Thymus (tissue), 11 donors: ENCODE measurements around the gene FAM83E. TPM values are rescaled to one million over a fixed set of nuclear protein-coding genes. Genes with fewer than 3 reads are reported as not detected.

Experiments
- DNase-seq, 9 donors: peaks; one replicate each; pipeline ENCODE4 v3.0.0-alpha.2; 2013; ENCODE audit warnings: low spot score in 9 of 9, low read depth in 6 of 9, missing footprints in 1 of 9
- H3K27ac ChIP-seq, 2 donors: one replicate each; pipeline ENCODE4 v1.5.1; 2013; ENCODE audit warnings: control low read depth in 1 of 2, low read depth in 1 of 2, low read length in 1 of 2, mild to moderate bottlenecking in 1 of 2, moderate library complexity in 1 of 2
- H3K27me3 ChIP-seq, 2 donors: one replicate each; pipeline ENCODE4 v1.5.1; 2013; ENCODE audit warnings: low read length in 1 of 2; ENCODE audit not compliant: control insufficient read depth in 2 of 2, insufficient read depth in 1 of 2
- H3K36me3 ChIP-seq, 2 donors: one replicate each; pipeline ENCODE4 v1.5.1; 2013; ENCODE audit warnings: low read length in 1 of 2, mild to moderate bottlenecking in 1 of 2, moderate library complexity in 1 of 2; ENCODE audit not compliant: control insufficient read depth in 2 of 2, insufficient read depth in 2 of 2
- H3K4me1 ChIP-seq, 2 donors: one replicate each; pipeline ENCODE4 v1.5.1; 2013; ENCODE audit warnings: low read length in 2 of 2; ENCODE audit not compliant: control insufficient read depth in 2 of 2, insufficient read depth in 2 of 2
- H3K4me3 ChIP-seq, 2 donors: one replicate each; pipeline ENCODE4 v1.5.1; 2013; ENCODE audit warnings: low read length in 2 of 2, control low read depth in 1 of 2, mild to moderate bottlenecking in 1 of 2
- H3K9me3 ChIP-seq, 2 donors: one replicate each; pipeline ENCODE4 v1.5.1; 2013; ENCODE audit warnings: low read length in 1 of 2, mild to moderate bottlenecking in 1 of 2; ENCODE audit not compliant: control insufficient read depth in 2 of 2, insufficient read depth in 1 of 2
- WGBS: extraction: QIAGEN DNeasy Blood & Tissue Kit; methylation state at CpG from one replicate; pipeline ENCODE4 v1.1.7; 2013; 5-methylcytosine and 5-hydroxymethylcytosine counted together
- polyA plus RNA-seq: library from polyadenylated mRNA; stranded (reverse); fragments of 200-250 nt; gene quantifications from one replicate; pipeline ENCODE4 v1.2.3, GENCODE V29; 2013
- total RNA-seq: library from RNA; stranded (reverse); fragments of 120-200 nt; gene quantifications from one replicate; pipeline ENCODE4 v1.2.4, GENCODE V29; 2013
- donor health status: healthy.

Gene FAM83E
- total and polyA plus RNA-seq, 2 donors = 0.33 to 2.2 TPM

DNA sequence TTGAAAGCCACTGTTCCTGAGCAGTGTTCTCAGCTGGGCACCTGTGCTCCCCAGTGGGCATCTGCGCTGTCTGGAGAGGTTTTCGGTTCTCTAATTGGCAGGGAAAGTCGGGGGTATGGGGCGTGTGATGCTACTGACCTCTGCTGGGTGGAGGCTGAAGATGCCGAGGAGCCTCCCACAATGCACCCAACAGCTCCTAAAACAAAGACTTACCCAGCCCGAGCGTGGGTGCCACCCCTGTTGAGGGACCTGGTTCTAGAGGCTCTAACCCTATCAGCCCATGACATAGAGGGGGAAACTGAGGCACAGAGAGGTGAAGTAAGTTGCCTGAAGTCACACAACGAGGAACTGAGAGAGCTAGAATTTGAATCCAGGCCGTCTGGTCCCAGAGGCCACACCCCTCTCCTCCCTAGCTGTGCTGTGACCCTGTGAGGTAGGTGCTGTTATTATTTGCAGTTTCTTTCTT, 6.0 kb downstream of the FAM83E start:
- peaks cover 0 to 6% of the 10 kb centered on the region in 2 donors for H3K36me3 ChIP-seq
- peaks cover 0 to 5% of the 10 kb centered on the region in 2 donors for H3K4me1 ChIP-seq
- no peak overlapping the region for H3K4me3 ChIP-seq
- peak in 2 of 9 donors; percentile 43 to 67 for DNase-seq
- no peaks in the 10 kb centered on the region for H3K9me3 ChIP-seq
- no peak overlapping the region for H3K27ac ChIP-seq
- WGBS = 12% methylated on average over 9 of the region's 9 CpGs
- no peaks in the 10 kb centered on the region for H3K27me3 ChIP-seq

DNA sequence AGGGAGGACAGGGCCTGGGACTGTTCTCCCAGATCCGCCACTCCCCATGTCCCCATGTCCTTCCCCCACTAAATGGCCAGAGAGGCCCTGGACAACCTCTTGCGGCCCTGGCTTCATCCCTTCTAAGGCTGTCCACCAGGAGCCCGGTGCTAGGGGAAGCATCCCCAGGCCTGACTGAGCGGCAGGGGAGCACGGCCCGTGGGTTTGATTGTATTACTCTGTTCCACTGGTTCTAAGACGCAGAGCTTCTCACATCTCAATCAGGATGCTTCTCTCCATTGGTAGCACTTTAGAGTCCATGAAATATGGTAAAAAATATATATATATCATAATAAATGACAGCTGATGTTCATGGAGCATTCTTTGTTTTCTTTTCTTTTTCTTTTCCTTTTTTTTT, 7.5 kb downstream of the FAM83E start:
- H3K9me3 ChIP-seq = no peaks in the 10 kb centered on the region
- WGBS = 96% methylated on average over 7 of the region's 7 CpGs
- no peak overlapping the region for H3K27ac ChIP-seq
- no peak overlapping the region for H3K4me3 ChIP-seq
- H3K36me3 ChIP-seq = no peaks in the 10 kb centered on the region
- DNase-seq = no peak
- no peaks in the 10 kb centered on the region for H3K27me3 ChIP-seq
- H3K4me1 ChIP-seq = peaks cover 0 to 5% of the 10 kb centered on the region in 2 donors

DNA sequence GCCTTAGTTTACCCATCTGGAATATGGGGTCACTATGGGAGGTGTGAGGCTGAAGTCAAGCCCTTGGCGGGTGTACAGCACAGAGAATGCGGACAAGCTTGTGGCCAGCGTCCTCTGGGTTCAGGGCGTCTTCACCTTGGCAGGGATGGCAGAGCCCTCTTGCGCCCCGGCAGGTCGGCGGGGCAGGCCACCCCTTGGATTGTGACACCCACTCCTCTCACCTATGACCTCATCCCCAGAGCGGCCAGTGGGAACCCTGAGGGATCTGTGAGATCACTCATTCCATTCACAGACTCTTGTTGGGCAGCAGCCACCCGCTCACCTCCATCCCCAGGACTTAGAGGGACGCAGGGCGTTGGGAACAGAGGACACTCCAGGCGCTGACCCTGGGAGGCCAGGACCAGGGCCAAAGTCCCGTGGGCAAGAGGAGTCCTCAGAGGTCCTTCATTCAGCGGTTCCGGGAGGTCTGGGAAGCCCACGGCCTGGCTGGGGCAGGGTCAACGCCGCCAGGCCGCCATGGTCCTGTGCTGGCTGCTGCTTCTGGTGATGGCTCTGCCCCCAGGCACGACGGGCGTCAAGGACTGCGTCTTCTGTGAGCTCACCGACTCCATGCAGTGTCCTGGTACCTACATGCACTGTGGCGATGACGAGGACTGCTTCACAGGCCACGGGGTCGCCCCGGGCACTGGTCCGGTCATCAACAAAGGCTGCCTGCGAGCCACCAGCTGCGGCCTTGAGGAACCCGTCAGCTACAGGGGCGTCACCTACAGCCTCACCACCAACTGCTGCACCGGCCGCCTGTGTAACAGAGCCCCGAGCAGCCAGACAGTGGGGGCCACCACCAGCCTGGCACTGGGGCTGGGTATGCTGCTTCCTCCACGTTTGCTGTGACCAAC, 8.2 kb downstream of the FAM83E start, which contains the start of gene SPACA4:
Gene SPACA4, plus strand, starts transcription at position 280 of the 896 bp plus-strand sequence. Its CDS starts 237 bp downstream, at position 517.
- no peak for DNase-seq
- Histone ChIP-seq H3K27ac (no peak within 1 kb of the TSS), H3K4me3 (no peak within 1 kb of the TSS), H3K9me3 (no peaks in the 10 kb centered on the region), H3K36me3 (no peaks in the 10 kb centered on the region), H3K27me3 (no peaks in the 10 kb centered on the region), H3K4me1 (peaks cover 0 to 5% of the 10 kb centered on the region in 2 donors)
- WGBS = 96% methylated on average over 39 of the region's 39 CpGs

DNA sequence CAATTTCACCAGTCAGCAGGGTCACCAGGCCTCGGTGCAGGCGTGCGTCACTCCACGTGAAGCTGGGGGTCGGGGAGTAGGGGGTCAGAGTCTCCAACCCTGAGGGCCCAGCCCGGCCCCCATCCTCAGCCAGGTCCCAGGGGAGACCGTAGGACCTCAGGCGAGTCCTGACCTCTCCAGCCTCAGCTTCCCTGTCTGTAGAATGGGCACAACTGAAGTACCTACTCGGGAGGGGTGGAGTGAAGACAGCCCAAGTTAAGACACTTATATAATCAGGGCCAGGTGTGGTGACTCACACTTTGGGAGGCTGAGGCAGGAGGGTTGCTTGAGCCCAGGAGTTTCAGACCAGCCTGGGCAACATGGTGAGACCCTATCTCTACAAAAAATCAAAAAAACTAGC, 11.0 kb downstream of the FAM83E start:
- Histone ChIP-seq H3K4me1 (peaks cover 0 to 3% of the 10 kb centered on the region in 2 donors), H3K9me3 (no peaks in the 10 kb centered on the region), H3K27me3 (peaks cover 0 to 3% of the 10 kb centered on the region in 2 donors), H3K27ac (no peak overlapping the region), H3K36me3 (no peaks in the 10 kb centered on the region), H3K4me3 (no peak overlapping the region)
- DNase-seq = no peak
- WGBS = 96% methylated on average over 9 of the region's 9 CpGs

DNA sequence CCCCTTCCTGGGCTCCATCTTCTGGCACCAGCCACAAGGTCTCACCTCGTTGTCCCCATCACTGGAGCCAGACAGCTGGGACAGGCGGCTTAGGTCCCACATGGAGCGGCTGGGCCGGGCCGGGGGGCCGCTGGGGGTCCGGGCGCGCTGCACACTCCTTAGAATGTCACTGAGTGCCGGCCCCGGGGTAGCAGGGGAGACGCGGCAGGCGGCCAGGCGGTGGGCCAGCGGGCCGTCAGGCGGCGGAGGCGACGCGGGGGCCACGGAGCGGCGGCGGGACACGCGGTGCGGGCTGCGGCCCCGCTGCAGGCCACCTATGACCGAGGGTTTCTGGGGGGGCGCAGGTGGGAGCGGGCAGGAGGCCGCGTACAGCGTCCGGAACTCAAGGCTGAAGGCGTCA, 11.4 kb downstream of the FAM83E start:
- H3K4me1 ChIP-seq = no peaks in the 10 kb centered on the region
- H3K9me3 ChIP-seq = no peaks in the 10 kb centered on the region
- no peak overlapping the region for H3K4me3 ChIP-seq
- peaks cover 0 to 3% of the 10 kb centered on the region in 2 donors for H3K27me3 ChIP-seq
- no peak for DNase-seq
- no peak overlapping the region for H3K27ac ChIP-seq
- H3K36me3 ChIP-seq = no peaks in the 10 kb centered on the region
- WGBS = 98% methylated on average over 39 of the region's 39 CpGs

DNA sequence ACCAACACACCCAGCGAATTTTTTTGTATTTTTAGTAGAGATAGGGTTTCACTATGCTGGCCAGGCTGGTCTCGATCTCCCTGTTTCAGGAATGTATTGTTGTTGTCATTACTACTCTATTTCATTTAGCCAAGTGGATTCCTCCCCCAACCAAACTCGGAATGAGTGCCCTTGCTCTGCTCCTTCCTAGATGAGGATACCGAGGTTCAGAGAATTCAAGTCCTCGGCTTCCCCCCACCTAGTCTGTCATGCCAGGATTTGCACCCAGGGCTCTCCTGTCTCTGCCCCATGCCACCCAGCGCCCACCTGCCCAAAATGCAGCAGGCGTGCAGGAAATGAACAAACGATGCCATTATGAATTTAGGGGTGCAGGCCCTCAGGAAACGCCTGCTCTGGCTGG, 11.9 kb downstream of the FAM83E start:
- H3K4me3 ChIP-seq = no peak overlapping the region
- no peaks in the 10 kb centered on the region for H3K36me3 ChIP-seq
- no peaks in the 10 kb centered on the region for H3K4me1 ChIP-seq
- H3K27me3 ChIP-seq = peaks cover 0 to 3% of the 10 kb centered on the region in 2 donors
- 90% methylated on average over 9 of the region's 9 CpGs for WGBS
- no peak for DNase-seq
- no peak overlapping the region for H3K27ac ChIP-seq
- H3K9me3 ChIP-seq = no peaks in the 10 kb centered on the region

DNA sequence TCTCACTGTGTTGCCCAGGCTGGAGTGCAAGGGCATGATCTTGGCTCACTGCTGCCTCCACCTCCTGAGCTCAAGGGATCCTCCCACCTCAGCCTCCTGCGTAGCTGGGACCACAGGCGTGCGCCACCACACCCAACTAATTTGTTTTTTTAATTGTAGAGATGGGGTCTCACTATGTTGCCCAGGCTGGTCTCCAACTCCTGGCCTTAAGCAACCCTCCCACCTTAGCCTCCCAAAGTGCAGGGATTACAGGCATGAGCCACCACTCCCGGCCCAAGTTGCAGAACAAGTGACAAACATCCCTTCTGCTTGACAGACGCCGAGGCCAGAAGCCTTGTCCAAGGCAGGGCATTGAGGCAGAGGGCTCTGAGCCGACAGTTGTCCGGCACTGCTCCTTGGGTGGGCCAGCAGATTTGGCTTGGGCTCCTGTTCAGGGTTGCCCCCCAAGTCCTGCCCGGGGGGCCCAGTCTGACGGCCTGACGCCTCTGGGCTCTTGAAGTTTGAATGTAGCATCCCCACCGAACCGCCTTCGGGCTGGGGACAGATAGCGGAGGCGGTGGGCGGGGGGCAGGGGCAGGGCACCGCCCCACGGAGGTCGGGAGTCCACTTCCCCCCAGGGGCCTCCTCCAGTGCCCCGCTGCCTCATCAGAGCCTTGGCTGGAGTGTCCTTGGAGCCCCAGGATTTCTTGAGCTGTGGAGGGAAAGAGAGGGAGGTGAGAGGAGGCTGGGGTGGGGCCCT, 14.0 kb downstream of the FAM83E start:
- H3K4me3 ChIP-seq = no peak overlapping the region
- no peak overlapping the region for H3K27ac ChIP-seq
- H3K9me3 ChIP-seq = no peaks in the 10 kb centered on the region
- H3K27me3 ChIP-seq = peaks cover 0 to 3% of the 10 kb centered on the region in 2 donors
- no peaks in the 10 kb centered on the region for H3K4me1 ChIP-seq
- H3K36me3 ChIP-seq = no peaks in the 10 kb centered on the region
- 91% methylated on average over 21 of the region's 21 CpGs for WGBS
- DNase-seq = no peak

DNA sequence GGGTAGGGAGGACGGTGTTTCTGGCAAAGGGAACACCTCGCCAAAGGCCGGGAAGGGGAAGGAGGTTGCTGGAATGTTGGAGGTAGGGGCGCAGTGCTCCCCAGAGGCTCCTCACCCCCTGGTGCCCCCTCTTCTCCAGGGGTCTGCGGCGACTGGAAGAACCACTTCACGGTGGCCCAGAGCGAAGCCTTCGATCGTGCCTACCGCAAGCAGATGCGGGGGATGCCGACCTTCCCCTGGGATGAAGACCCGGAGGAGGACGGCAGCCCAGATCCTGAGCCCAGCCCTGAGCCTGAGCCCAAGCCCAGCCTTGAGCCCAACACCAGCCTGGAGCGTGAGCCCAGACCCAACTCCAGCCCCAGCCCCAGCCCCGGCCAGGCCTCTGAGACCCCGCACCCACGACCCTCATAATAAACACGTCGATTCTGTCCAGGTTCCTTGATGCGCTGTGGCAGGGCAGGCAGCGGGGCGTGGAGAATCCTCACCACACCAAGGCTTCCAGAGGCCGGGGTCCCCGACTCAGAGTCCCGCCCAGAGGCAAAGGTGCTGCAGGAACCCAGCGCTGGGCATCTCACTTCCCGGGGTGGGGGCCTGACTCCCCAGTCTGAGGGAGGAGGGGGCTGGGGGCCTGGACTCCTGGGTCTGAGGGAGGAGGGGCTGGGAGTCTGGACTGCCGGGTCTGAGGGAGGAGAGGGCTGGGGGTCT, 15.7 kb downstream of the FAM83E start:
- H3K9me3 ChIP-seq = no peaks in the 10 kb centered on the region
- no peak overlapping the region for H3K4me3 ChIP-seq
- H3K27me3 ChIP-seq = peaks cover 0 to 3% of the 10 kb centered on the region in 2 donors
- H3K36me3 ChIP-seq = no peaks in the 10 kb centered on the region
- WGBS = 88% methylated on average over 30 of the region's 30 CpGs
- no peaks in the 10 kb centered on the region for H3K4me1 ChIP-seq
- no peak for DNase-seq
- H3K27ac ChIP-seq = no peak overlapping the region
